HG02571 (cell line): ENCODE data around the gene ARMH2.

Source experiments
- ATAC-seq: cut with Tn5 transposase; IDR thresholded peaks from one replicate; pipeline ENCODE4 v1.9.1; 2021; ENCODE audit warnings: mild to moderate bottlenecking, moderate library complexity; ENCODE audit not compliant: unreplicated experiment

Gene ARMH2

DNA sequence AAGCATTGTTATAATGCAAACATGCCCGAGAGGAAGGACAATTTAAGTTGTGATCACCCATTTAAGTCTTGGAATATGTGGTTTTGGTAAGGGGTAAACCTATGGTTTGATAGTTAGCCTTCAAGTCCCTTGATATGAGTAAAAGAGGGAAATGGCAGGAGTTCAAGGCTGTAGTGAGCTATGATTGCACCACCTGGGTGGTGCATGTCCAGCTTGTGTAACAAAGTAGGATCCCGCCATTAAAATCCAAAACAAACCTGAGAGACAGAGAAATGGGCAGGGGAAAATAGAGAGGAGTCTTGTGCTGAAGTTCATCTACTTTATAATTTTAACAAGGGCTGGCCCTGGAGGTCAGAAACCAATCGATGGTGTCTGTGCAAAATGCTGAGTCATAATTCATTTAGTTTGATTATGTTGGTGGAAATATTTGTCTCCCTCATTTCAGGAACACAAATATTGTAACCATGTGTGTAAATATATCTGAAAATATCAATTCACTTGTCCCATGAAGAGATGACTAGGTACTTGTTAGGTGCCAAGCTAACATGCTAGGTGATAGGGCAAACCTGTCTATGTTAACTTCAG lies 23.2 kb upstream of the ARMH2 start:
- ATAC-seq, result no peak

DNA sequence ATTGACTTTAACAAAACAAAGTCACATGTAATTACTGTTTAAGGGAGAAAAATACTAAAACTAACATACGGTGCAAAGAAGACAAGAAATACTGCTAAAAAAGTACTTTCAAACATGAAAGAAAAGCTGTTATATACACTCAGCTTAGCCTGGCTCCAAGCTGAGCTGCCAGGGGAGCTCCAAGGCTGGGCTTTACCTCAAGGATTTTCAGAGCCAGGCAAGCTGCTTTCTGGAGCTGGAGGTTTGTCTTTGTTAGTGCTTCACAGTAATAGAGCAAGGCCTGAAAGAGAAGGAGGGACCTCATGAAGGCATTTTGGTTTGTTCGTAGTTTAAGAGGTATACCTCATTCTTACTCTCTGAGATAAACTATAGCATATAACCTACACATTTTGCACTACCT lies 19.6 kb upstream of the ARMH2 start:
- no peak for ATAC-seq

DNA sequence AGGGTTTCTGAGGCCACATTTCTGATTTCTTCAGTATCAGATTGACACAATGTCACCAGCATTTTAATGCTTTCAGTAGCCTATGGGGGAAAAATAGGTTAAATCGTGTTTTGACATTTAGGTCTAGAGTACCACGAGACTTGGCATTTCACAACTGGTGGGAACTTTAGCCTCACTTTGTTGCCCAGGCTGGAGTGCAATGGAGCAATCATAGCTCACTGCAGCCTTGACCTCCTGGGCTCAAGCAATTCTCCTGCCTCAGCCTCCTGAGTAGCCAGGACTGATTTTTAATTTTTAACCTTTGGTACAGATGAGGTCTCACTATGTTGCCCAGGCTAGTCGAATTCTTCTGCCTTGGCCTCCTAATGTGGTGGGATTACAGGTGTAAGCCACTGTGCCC lies 11.0 kb upstream of the ARMH2 start:
- ATAC-seq, result no peak

GRCh38 chr6:24807584-24807983 lies 8.9 kb upstream of the ARMH2 start:
- ATAC-seq, result no peak

- ATAC-seq, result no peak
Measured at GRCh38 chr6:24802271-24803059, 3.7 kb upstream of the ARMH2 start.

DNA sequence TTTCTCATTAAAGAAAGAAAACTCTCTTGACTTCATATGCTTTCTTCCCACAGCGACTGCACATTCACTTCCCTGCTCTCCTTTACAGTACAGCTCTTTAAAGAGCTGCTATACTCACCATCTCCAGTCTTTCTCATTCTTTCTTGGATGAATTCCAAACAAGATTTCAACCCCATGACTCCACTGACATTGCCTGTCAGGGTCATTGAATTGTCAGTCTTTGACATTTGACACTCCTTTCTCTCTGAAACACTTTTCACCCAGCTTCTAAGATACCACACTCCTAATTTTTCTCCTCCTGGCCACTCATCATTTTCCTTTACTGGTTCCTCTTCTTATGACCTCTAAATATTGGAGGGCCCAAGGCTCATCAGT lies 811 bp upstream of the ARMH2 start:
- no peak for ATAC-seq

- no peak for ATAC-seq
Measured at GRCh38 chr6:24797596-24798216, 1.0 kb downstream of the ARMH2 start.

DNA sequence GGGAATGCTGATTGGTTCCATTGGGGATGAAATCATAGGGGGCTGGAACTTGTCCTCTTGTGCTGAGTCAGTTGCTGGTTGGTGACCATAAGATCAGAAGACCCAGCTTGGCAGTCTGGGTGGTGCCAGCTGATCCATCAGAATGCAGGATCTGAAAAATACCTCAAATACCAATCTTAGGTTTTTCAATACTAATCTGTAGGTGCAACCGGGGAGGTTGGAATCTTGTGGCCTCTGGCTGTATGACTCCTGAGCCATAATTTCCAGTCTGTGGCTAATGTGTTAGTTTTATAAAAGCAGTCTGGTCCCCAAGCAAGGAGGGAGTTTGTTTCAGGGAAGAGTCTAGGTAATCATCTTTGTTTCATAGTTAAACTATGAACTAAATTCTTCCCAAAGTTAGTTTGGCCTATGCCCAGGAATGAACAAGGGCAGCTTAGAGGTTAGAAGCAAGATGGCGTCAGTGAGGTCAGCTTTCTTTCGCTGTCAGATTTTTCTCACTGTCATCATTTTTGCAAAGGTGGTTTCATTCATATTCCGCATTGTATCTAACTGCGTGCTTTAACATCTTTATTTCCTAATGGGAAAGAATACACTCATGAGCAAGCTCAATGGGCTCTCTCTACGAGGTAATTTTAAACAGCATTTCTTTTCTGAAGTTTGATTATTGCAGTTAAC lies 2.0 kb downstream of the ARMH2 start:
- ATAC-seq, result no peak

DNA sequence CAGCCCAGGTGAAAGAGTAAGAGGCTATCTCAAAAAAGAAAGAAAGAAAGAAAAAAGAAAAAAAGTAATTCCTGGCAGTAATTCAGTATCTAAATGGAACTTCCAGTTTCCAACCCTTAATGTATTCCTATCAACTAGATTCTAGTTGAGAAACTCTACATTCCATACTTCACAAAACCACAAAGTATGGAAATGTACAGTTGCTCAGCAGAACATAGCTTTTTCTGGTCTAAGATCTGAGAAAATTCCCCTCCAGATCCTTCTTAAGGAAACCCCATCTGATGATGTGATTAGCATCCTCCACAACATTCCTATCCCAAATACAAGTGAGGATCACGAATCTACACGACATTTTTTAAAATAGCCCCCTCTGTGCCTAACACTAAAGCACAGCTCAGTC lies 3.6 kb downstream of the ARMH2 start:
- ATAC-seq, result no peak

DNA sequence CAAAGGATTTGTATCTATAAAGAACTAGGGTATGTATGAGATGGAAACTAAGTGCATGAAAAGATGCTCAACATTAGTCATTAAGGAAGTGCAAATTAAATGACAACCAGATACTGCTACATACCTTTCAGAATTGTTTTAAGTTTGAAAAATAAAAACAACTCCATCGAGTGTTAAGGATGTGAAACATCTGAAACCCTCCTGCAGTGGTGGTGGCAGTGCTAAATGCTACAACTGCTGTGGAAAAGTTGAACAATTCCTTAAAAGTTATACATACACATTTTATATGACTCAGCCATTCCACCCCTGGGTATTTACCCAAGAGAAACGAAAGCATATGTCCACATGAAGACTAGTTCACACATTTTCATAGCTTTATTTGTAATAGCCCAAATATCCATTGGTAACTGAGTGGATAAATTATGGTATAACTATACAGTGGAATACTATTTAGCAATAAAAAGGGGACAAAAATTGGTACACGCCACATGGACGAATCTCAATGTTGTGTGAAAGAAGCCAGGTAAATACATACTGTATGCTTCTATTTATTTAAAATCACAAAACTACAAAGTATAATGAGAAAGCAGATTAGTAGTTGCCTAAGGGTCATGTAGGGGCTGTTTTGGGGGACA lies 10.6 kb downstream of the ARMH2 start:
- ATAC-seq, result no peak

DNA sequence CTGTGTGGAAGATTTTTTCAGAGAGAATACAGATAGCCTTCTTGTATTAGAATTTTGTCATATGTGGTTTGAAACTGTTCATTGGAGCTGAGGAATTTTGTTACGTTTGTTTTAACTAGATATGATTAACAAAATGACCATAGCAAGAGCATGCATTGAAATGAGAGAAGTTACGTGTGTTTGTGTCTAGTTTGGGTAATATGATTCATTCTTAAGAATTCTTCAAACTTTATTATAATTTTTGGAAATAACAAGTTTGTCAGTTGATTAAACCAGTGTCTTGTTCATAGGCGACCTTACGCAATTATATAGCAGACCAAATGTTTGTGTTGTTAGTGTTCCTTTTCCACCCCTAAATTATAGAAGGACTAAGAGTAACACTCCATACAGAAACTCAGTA lies 18.5 kb downstream of the ARMH2 start:
- no peak for ATAC-seq

DNA sequence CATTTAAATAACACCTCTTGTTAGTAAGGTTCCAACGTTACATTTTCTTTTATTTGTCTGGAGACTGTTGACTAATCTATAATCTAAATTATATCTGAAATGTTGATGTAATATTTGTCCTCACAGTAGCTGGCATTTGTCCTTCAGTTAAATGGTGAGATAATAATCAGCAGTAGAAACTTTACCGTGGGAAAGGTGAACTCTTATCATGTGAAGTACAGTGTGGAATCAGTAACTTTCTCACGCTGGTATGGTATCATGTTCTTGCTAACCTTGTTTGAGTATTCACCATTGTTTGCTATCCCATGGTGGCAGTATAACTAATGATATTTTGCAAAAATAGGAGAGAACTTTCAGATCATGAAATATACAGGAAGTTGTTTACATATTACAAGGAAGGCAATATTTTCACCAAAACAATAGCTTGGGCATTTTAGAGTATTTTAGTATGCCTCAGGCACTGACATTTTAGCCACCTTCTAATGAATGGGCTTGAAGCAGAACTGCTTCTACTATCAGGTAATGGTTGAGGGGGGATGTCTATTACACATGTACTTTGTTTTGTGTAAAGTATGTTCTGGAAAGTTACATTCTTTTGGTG lies 19.2 kb downstream of the ARMH2 start:
- ATAC-seq, result no peak

DNA sequence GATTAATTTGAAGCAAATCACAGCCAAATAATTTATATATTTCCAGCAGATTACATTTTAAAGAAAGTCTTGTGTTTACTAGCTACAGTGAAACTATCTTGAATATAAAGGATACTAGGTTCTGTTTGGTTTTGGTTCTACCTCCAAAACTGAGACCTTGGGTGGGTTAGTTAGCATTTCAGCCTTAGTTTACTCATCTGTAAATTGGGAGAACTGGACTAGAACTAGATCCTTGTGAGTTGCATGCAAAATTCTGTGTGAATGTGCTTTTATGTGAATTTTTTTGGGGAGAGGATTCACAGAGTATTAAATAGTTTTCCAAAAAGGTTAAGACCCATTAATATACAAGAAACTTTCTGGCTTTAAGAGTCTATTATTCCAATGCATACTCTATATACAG lies 19.8 kb downstream of the ARMH2 start:
- ATAC-seq, result no peak

- ATAC-seq, result no peak
Measured at GRCh38 chr6:24778121-24778520, 20.6 kb downstream of the ARMH2 start.

DNA sequence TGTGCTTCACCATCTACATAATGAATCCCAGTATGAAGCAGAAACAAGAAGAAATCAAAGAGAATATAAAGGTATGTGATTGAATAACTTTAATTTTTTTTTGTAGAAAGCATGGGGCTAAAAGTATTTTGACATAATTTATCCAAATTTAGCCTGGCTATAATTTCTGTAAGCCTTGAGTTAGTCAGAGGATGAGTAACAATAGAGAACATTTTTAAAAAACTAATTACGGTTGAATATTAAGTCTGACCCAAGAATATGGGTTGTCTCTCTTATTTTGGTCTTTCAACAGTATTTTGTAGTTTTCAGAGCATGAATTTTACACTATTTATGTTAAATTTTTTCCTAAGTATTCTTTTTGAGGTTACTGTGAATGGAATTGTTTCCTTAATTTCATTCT lies 21.5 kb downstream of the ARMH2 start:
- ATAC-seq, result no peak

- peak; percentile 2 for ATAC-seq
Measured at GRCh38 chr6:24775520-24776058, 23.1 kb downstream of the ARMH2 start.

- peak; percentile 93 for ATAC-seq
Measured at GRCh38 chr6:24774696-24775519, 23.8 kb downstream of the ARMH2 start, which contains the start of gene GMNN. GMNN (plus strand) TSS chr6:24774937; CDS start chr6:24777247, 2,310 bp downstream.

GRCh38 chr6:24768361-24768760 lies 30.4 kb downstream of the ARMH2 start:
- ATAC-seq, result no peak

GRCh38 chr6:24766680-24767462 lies 31.8 kb downstream of the ARMH2 start:
- no peak for ATAC-seq
